ENCODE measurements around the gene CWH43.
A peak's percentile ranks its signal among the peaks of the same experiment; 100 is the strongest.

CWH43 gene

GRCh38 chr4:48963042-48963679 is 22.9 kb upstream of the CWH43 start:
- no peaks in the 10 kb centered on the region for H3K36me3 ChIP-seq (replicated peaks; ENCODE audit: insufficient read depth, low read length)
- H3K9me3 ChIP-seq (replicated peaks; ENCODE audit: insufficient read depth, low read length), result no peaks in the 10 kb centered on the region
- peak; percentile 85 for DNase-seq
- H3K4me2 ChIP-seq (ENCODE audit: low read depth, low read length), result no peak overlapping the region
- no peaks in the 10 kb centered on the region for H3K9me2 ChIP-seq (replicated peaks; ENCODE audit: insufficient read depth, low read length)
- no peaks in the 10 kb centered on the region for H3F3A ChIP-seq (ENCODE audit: insufficient read depth, low read length)
- no peak overlapping the region for H3K27ac ChIP-seq (ENCODE audit: low read length)
- H2AFZ ChIP-seq (ENCODE audit: low read length), result no peak overlapping the region
- no peak overlapping the region for H3K9ac ChIP-seq (ENCODE audit: low read length)
- no peaks in the 10 kb centered on the region for H3K27me3 ChIP-seq (replicated peaks; ENCODE audit: insufficient read depth, low read length)
- H3K4me1 ChIP-seq (ENCODE audit: low read length), result no peaks in the 10 kb centered on the region
- H4K20me1 ChIP-seq (ENCODE audit: insufficient read depth, low read length), result no peaks in the 10 kb centered on the region
- H3K4me3 ChIP-seq (ENCODE audit: low read length), result no peak overlapping the region
- TF ChIP-seq EZH2phosphoT487 (IDR thresholded peaks at IDR 0.05; ENCODE audit: low read length), result no peak
- TF ChIP-seq CTCF (IDR thresholded peaks at IDR 0.05; ENCODE audit: low read length), result peak; percentile 98
- TF ChIP-seq EZH2 (optimal IDR thresholded peaks at IDR 0.05; ENCODE audit: low read depth, low read length), result no peak
- no peaks in the 10 kb centered on the region for H3K79me2 ChIP-seq (ENCODE audit: low read length)

- H3K9ac ChIP-seq (ENCODE audit: low read length), result no peak overlapping the region
- no peak overlapping the region for H2AFZ ChIP-seq (ENCODE audit: low read length)
- H3K36me3 ChIP-seq (replicated peaks; ENCODE audit: insufficient read depth, low read length), result no peaks in the 10 kb centered on the region
- no peaks in the 10 kb centered on the region for H3K27me3 ChIP-seq (replicated peaks; ENCODE audit: insufficient read depth, low read length)
- H3K4me1 ChIP-seq (ENCODE audit: low read length), result no peaks in the 10 kb centered on the region
- no peak overlapping the region for H3K4me2 ChIP-seq (ENCODE audit: low read depth, low read length)
- H3K9me3 ChIP-seq (replicated peaks; ENCODE audit: insufficient read depth, low read length), result no peaks in the 10 kb centered on the region
- TF ChIP-seq EZH2 (optimal IDR thresholded peaks at IDR 0.05; ENCODE audit: low read depth, low read length), result no peak
- no peaks in the 10 kb centered on the region for H3F3A ChIP-seq (ENCODE audit: insufficient read depth, low read length)
- no peaks in the 10 kb centered on the region for H4K20me1 ChIP-seq (ENCODE audit: insufficient read depth, low read length)
- no peak overlapping the region for H3K4me3 ChIP-seq (ENCODE audit: low read length)
- H3K79me2 ChIP-seq (ENCODE audit: low read length), result no peaks in the 10 kb centered on the region
- H3K9me2 ChIP-seq (replicated peaks; ENCODE audit: insufficient read depth, low read length), result no peaks in the 10 kb centered on the region
- DNase-seq, result no peak
- H3K27ac ChIP-seq (ENCODE audit: low read length), result no peak overlapping the region
Measured at GRCh38 chr4:48967101-48967500, 19.0 kb upstream of the CWH43 start.

- Histone ChIP-seq H3K4me2 (ENCODE audit: low read depth, low read length) (no peak overlapping the region), H3K4me1 (ENCODE audit: low read length) (no peaks in the 10 kb centered on the region), H3K27ac (ENCODE audit: low read length) (no peak overlapping the region), H3K9me3 (replicated peaks; ENCODE audit: insufficient read depth, low read length) (no peaks in the 10 kb centered on the region), H3K27me3 (replicated peaks; ENCODE audit: insufficient read depth, low read length) (no peaks in the 10 kb centered on the region), H3K9ac (ENCODE audit: low read length) (no peak overlapping the region), H3K79me2 (ENCODE audit: low read length) (no peaks in the 10 kb centered on the region), H2AFZ (ENCODE audit: low read length) (no peak overlapping the region), H3K36me3 (replicated peaks; ENCODE audit: insufficient read depth, low read length) (no peaks in the 10 kb centered on the region), H4K20me1 (ENCODE audit: insufficient read depth, low read length) (no peaks in the 10 kb centered on the region), H3F3A (ENCODE audit: insufficient read depth, low read length) (no peaks in the 10 kb centered on the region), H3K9me2 (replicated peaks; ENCODE audit: insufficient read depth, low read length) (no peaks in the 10 kb centered on the region), H3K4me3 (ENCODE audit: low read length) (no peak overlapping the region)
- DNase-seq, result no peak
- TF ChIP-seq CTCF (IDR thresholded peaks at IDR 0.05; ENCODE audit: low read length) (no peak), EZH2 (optimal IDR thresholded peaks at IDR 0.05; ENCODE audit: low read depth, low read length) (no peak), EZH2phosphoT487 (IDR thresholded peaks at IDR 0.05; ENCODE audit: low read length) (no peak)
Measured at GRCh38 chr4:48967631-48968030, 18.4 kb upstream of the CWH43 start.

- H3K4me1 ChIP-seq (ENCODE audit: low read length), result no peaks in the 10 kb centered on the region
- H3K9me3 ChIP-seq (replicated peaks; ENCODE audit: insufficient read depth, low read length), result no peaks in the 10 kb centered on the region
- no peak overlapping the region for H3K27ac ChIP-seq (ENCODE audit: low read length)
- no peaks in the 10 kb centered on the region for H3F3A ChIP-seq (ENCODE audit: insufficient read depth, low read length)
- H4K20me1 ChIP-seq (ENCODE audit: insufficient read depth, low read length), result no peaks in the 10 kb centered on the region
- H2AFZ ChIP-seq (ENCODE audit: low read length), result no peak overlapping the region
- no peak overlapping the region for H3K4me3 ChIP-seq (ENCODE audit: low read length)
- no peak for TF ChIP-seq EZH2 (optimal IDR thresholded peaks at IDR 0.05; ENCODE audit: low read depth, low read length)
- TF ChIP-seq CTCF (IDR thresholded peaks at IDR 0.05; ENCODE audit: low read length), result no peak
- TF ChIP-seq EZH2phosphoT487 (IDR thresholded peaks at IDR 0.05; ENCODE audit: low read length), result no peak
- no peak for DNase-seq
- H3K9ac ChIP-seq (ENCODE audit: low read length), result no peak overlapping the region
- no peaks in the 10 kb centered on the region for H3K9me2 ChIP-seq (replicated peaks; ENCODE audit: insufficient read depth, low read length)
- no peaks in the 10 kb centered on the region for H3K27me3 ChIP-seq (replicated peaks; ENCODE audit: insufficient read depth, low read length)
- no peak overlapping the region for H3K4me2 ChIP-seq (ENCODE audit: low read depth, low read length)
- H3K79me2 ChIP-seq (ENCODE audit: low read length), result no peaks in the 10 kb centered on the region
- H3K36me3 ChIP-seq (replicated peaks; ENCODE audit: insufficient read depth, low read length), result no peaks in the 10 kb centered on the region
Measured at GRCh38 chr4:48968814-48969213, 17.3 kb upstream of the CWH43 start.

Data from MM.1S (cell line).